ENCODE data around the gene KSR1.

KSR1 gene

DNA sequence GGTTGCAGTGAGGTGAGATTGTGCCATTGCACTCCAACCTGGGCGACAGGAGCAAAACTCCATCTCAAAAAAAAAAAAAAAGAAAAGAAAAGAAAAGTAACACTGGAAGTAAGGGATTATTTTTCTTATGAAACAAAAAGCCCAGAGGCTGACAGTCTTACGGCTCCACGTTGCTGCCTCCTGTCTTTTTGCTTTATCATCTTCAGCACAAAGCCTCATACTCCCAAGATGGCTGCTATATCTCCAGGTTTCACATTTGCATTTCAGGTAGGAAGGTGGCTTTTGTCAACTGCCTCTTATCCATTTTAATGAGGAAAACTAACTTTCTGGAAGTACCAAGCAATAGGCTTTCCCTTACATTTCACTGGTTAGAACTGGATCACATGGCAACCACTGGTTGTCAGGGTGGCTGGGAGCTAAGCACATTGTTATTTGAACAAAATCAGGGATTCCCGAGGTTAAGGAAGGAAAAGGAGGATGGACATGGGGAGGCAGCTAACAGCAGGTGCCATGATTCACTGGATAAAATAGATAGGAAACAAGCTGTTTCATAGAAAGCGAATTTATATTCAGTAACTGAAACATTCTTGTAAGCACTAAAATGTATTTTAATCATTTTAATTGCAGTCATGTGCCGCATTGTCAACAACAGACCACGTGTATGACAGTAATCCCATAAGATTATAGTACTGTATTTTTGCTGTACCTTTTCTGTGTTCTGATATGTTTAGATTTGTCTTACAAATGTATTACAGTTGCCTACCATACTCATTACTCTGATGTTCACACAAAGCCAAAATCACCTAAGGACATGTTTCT is 58.6 kb downstream of the KSR1 start:
- no peak for TF ChIP-seq TAF1 (IDR thresholded peaks at IDR 0.05; ENCODE audit: low read depth)
- TF ChIP-seq, protein P1, sequence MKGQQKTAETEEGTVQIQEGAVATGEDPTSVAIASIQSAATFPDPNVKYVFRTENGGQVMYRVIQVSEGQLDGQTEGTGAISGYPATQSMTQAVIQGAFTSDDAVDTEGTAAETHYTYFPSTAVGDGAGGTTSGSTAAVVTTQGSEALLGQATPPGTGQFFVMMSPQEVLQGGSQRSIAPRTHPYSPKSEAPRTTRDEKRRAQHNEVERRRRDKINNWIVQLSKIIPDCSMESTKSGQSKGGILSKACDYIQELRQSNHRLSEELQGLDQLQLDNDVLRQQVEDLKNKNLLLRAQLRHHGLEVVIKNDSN (IDR thresholded peaks at IDR 0.05) = no peak
- TF ChIP-seq, protein P2, sequence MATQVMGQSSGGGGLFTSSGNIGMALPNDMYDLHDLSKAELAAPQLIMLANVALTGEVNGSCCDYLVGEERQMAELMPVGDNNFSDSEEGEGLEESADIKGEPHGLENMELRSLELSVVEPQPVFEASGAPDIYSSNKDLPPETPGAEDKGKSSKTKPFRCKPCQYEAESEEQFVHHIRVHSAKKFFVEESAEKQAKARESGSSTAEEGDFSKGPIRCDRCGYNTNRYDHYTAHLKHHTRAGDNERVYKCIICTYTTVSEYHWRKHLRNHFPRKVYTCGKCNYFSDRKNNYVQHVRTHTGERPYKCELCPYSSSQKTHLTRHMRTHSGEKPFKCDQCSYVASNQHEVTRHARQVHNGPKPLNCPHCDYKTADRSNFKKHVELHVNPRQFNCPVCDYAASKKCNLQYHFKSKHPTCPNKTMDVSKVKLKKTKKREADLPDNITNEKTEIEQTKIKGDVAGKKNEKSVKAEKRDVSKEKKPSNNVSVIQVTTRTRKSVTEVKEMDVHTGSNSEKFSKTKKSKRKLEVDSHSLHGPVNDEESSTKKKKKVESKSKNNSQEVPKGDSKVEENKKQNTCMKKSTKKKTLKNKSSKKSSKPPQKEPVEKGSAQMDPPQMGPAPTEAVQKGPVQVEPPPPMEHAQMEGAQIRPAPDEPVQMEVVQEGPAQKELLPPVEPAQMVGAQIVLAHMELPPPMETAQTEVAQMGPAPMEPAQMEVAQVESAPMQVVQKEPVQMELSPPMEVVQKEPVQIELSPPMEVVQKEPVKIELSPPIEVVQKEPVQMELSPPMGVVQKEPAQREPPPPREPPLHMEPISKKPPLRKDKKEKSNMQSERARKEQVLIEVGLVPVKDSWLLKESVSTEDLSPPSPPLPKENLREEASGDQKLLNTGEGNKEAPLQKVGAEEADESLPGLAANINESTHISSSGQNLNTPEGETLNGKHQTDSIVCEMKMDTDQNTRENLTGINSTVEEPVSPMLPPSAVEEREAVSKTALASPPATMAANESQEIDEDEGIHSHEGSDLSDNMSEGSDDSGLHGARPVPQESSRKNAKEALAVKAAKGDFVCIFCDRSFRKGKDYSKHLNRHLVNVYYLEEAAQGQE (IDR thresholded peaks at IDR 0.05; ENCODE audit: low read depth) = no peak
- no peak for TF ChIP-seq CREB1 (IDR thresholded peaks at IDR 0.05; ENCODE audit: low read depth)
- no peak for TF ChIP-seq RAD21 (IDR thresholded peaks at IDR 0.05; ENCODE audit: low read depth)
- TF ChIP-seq, protein P3, sequence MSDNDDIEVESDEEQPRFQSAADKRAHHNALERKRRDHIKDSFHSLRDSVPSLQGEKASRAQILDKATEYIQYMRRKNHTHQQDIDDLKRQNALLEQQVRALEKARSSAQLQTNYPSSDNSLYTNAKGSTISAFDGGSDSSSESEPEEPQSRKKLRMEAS (IDR thresholded peaks at IDR 0.05) = no peak

DNA sequence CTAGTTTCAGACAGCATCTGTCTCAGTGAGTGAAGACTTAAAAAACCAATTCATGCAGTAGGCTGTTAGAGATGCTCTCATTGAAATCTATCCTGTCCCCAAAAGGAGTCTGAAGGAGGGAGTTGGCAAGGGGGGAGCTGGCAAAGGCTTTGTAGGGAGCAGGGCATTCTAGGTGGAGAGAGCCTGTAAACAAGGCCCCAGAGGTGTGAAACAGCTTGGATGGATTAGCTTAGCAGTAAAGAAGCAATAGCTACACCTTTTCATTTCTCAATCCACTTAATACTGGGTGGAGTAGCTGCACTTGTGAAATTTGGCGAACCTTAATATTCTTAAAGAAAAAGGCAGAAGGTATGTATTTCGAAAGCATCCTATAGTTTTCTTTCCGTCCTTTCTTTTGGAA is 61.8 kb downstream of the KSR1 start:
- TF ChIP-seq TAF1 (IDR thresholded peaks at IDR 0.05; ENCODE audit: low read depth) (no peak), EGR1 (IDR thresholded peaks at IDR 0.05) (no peak), CREB1 (IDR thresholded peaks at IDR 0.05; ENCODE audit: low read depth) (no peak), TCF12 (IDR thresholded peaks at IDR 0.05; ENCODE audit: low read depth) (no peak)

DNA sequence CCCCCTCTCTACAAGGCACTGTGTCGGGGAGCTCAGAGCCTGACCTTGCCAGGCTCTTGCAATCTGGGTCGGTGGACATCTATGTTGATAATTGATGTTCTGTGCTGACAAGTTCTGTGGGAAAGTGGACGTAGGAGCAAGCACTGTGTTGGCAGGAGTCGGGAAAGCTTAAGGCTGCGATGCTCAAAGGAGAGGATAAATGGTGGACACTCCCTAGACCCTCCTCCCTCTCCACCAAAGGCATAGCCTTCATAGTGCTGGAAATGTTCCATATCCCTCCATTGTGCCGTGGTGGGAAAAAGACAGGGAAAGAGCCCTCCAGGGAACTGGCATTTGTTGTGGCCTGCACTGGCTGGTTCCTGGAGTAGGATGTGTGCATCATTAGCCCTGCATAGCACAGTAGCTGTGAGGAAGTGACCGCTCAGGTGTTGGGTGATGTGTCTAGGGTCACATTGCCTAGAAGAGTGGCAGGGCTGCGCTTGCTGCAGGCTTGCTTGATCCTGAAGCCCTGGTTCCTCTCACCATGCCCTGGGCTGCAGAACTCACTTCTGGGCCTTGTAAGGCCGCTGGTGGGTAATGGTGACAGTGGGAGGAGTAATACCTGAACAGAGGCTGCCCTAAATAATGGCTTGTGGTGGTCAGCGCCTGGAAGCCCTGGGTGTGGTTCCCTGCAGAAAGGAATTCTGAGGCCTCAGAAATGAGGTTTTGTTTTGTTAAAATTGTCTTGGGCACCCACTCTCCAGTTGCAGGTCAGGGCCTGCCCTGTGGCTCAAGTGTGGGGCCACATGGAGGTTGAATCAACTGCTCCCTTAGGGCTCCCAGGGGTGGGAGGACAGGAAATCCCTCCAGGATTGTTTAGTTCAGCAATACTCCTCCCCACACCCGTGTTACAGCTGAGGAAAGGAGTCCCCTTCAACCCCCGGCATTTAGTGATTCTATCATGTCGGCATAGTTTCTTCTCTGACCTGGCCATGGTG is 62.6 kb downstream of the KSR1 start:
- TF ChIP-seq RAD21 (IDR thresholded peaks at IDR 0.05; ENCODE audit: low read depth) = no peak
- no peak for TF ChIP-seq TEAD4 (IDR thresholded peaks at IDR 0.05)
- TF ChIP-seq NFIC (IDR thresholded peaks at IDR 0.05) = no peak
- TF ChIP-seq CREB1 (IDR thresholded peaks at IDR 0.05; ENCODE audit: low read depth) = no peak
- no peak for TF ChIP-seq CEBPB (IDR thresholded peaks at IDR 0.05)
- TF ChIP-seq, protein P3 (IDR thresholded peaks at IDR 0.05) = no peak
- TF ChIP-seq TAF1 (IDR thresholded peaks at IDR 0.05; ENCODE audit: low read depth) = no peak
- no peak for TF ChIP-seq FOXM1 (IDR thresholded peaks at IDR 0.05; ENCODE audit: borderline replicate concordance, low read depth)
- TF ChIP-seq YY1 (IDR thresholded peaks at IDR 0.05; ENCODE audit: low read depth) = no peak
- TF ChIP-seq EGR1 (IDR thresholded peaks at IDR 0.05) = no peak
- TF ChIP-seq, protein P2 (IDR thresholded peaks at IDR 0.05; ENCODE audit: low read depth) = no peak
- TF ChIP-seq, protein P1 (IDR thresholded peaks at IDR 0.05) = no peak
- no peak for TF ChIP-seq EP300 (IDR thresholded peaks at IDR 0.05; ENCODE audit: borderline replicate concordance)
- TF ChIP-seq ZBTB7A (IDR thresholded peaks at IDR 0.05; ENCODE audit: low read depth) = no peak
- TF ChIP-seq TCF12 (IDR thresholded peaks at IDR 0.05; ENCODE audit: low read depth) = no peak

DNA sequence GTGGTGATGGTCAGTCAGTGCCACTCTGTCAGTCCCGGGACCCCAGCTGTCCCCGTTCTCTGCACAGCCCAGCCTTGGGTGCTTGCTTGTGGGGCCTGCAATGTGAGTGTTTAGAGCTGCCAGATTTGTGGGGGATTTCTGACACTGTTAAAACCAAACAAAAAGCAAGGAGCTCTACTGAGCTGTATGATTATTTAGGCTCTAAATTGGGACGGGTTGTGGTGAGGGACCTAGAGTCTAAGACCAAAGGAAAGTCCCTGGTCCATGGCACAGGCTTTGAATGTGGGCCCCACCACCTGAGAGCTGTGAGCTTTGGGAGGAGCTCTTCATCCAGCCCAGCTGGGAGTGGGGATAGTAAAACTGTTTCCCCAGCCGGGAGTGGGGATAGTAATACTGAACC is 63.3 kb downstream of the KSR1 start:
- TF ChIP-seq FOXM1 (IDR thresholded peaks at IDR 0.05; ENCODE audit: borderline replicate concordance, low read depth) = no peak
- no peak for TF ChIP-seq TCF12 (IDR thresholded peaks at IDR 0.05; ENCODE audit: low read depth)
- TF ChIP-seq CREB1 (IDR thresholded peaks at IDR 0.05; ENCODE audit: low read depth) = no peak
- no peak for TF ChIP-seq TAF1 (IDR thresholded peaks at IDR 0.05; ENCODE audit: low read depth)
- TF ChIP-seq, protein P3 (IDR thresholded peaks at IDR 0.05) = no peak
- TF ChIP-seq TEAD4 (IDR thresholded peaks at IDR 0.05) = no peak
- TF ChIP-seq EP300 (IDR thresholded peaks at IDR 0.05; ENCODE audit: borderline replicate concordance) = no peak
- no peak for TF ChIP-seq NFIC (IDR thresholded peaks at IDR 0.05)
- no peak for TF ChIP-seq YY1 (IDR thresholded peaks at IDR 0.05; ENCODE audit: low read depth)
- TF ChIP-seq, protein P2 (IDR thresholded peaks at IDR 0.05; ENCODE audit: low read depth) = no peak
- no peak for TF ChIP-seq RAD21 (IDR thresholded peaks at IDR 0.05; ENCODE audit: low read depth)
- TF ChIP-seq EGR1 (IDR thresholded peaks at IDR 0.05) = no peak
- TF ChIP-seq, protein P1 (IDR thresholded peaks at IDR 0.05) = no peak
- TF ChIP-seq CEBPB (IDR thresholded peaks at IDR 0.05) = no peak
- no peak for TF ChIP-seq ZBTB7A (IDR thresholded peaks at IDR 0.05; ENCODE audit: low read depth)
